ENCODE measurements around the gene SATL1. TPM values are rescaled to one million over a fixed set of nuclear protein-coding genes. Genes with fewer than 3 reads are reported as not detected.

SATL1 gene
- total and polyA plus RNA-seq, 2 experiments from 2014 or later, result 0.14 to 0.68 TPM

Other genes starting within 250 kb of the SATL1 start
- gene APOOL, start 239.9 kb downstream of the SATL1 start, total RNA-seq (2014; rRNA removed; shearing (Covaris generic)), result 7.5 and 10.4 TPM in 2 replicates
- 11.0 and 11.1 TPM in 2 replicates for gene APOOL, start 239.9 kb downstream of the SATL1 start, polyA plus RNA-seq (2016; fragmentation: Nextera tagmentation; extraction: Ambion mirVana)
- 18.5 and 20.0 TPM in 2 replicates for gene ZNF711, start 212 bp upstream of the SATL1 start, total RNA-seq (2014; rRNA removed; shearing (Covaris generic))
- 9.3 and 12.2 TPM in 2 replicates for gene ZNF711, start 212 bp upstream of the SATL1 start, polyA plus RNA-seq (2016; fragmentation: Nextera tagmentation; extraction: Ambion mirVana)
- 0.10 TPM in 1 of 2 replicates, not detected in the other for gene POF1B, start 135.9 kb upstream of the SATL1 start, total RNA-seq (2014; rRNA removed; shearing (Covaris generic))
- gene POF1B, start 135.9 kb upstream of the SATL1 start, polyA plus RNA-seq (2016; fragmentation: Nextera tagmentation; extraction: Ambion mirVana), result 0.05 TPM in 1 of 2 replicates, not detected in the other

Measured in GM23338 (cell line).